WTC11 (cell line): ENCODE data around the gene PLPPR1. TPM values are rescaled to one million over a fixed set of nuclear protein-coding genes. Genes with fewer than 3 reads are reported as not detected.

Experiments
- ATAC-seq: fragments of 200-7000 bp; cut with Tn5 transposase; 2 replicates; pipeline ENCODE4 v1.10.0; 2021; ENCODE audit warnings: mild to moderate bottlenecking, moderate library complexity
- CTCF ChIA-PET: fragments of 300-600 bp; sonication (Branson Sonifier 250); formaldehyde crosslinking; loops from one replicate; lab custom pipeline; 2021; ENCODE audit warnings: antibody characterized with exemption; lab: Charles Lee
- POLR2A ChIA-PET: fragments of 350-600 bp; sonication (Branson Sonifier 250); formaldehyde crosslinking; loops from one replicate; lab custom pipeline; 2021; ENCODE audit warnings: antibody characterized with exemption; lab: Charles Lee
- DNase-seq: peaks from one replicate; pipeline ENCODE4 v3.0.0; 2021; ENCODE audit warnings: low spot score
- H3K27ac Mint-ChIP-seq: 2 replicates; pipeline ENCODE4 v1.8.0; 2021; ENCODE audit warnings: mixed read lengths
- H3K27me3 Mint-ChIP-seq: 2 replicates; pipeline ENCODE4 v1.8.0; 2021; ENCODE audit warnings: low read depth, mild to moderate bottlenecking, moderate library complexity, mixed read lengths
- H3K36me3 Mint-ChIP-seq: 2 replicates; pipeline ENCODE4 v1.8.0; 2021; ENCODE audit warnings: mixed read lengths
- H3K4me1 Mint-ChIP-seq: 2 replicates; pipeline ENCODE4 v1.8.0; 2022; ENCODE audit warnings: mixed read lengths
- H3K4me3 Mint-ChIP-seq: 2 replicates; pipeline ENCODE4 v1.8.0; 2021; ENCODE audit warnings: mild to moderate bottlenecking, moderate library complexity, mixed read lengths
- H3K9me3 Mint-ChIP-seq: 2 replicates; pipeline ENCODE4 v1.8.0; 2021; ENCODE audit warnings: mixed read lengths
- ATF1 ChIP-seq: sonication (generic); formaldehyde crosslinking; IDR thresholded peaks from 2 replicates; pipeline ENCODE4 v1.8.1; 2023; ENCODE audit warnings: mild to moderate bottlenecking, moderate library complexity, missing genetic modification reagents
- ERG ChIP-seq: fragments of 250-450 bp; sonication (Bioruptor Pico); IDR thresholded peaks from 2 replicates; pipeline ENCODE4 v1.8.0; 2021; ENCODE audit warnings: mild to moderate bottlenecking
- GABPB1 ChIP-seq: sonication (generic); formaldehyde crosslinking; IDR thresholded peaks from 2 replicates; pipeline ENCODE4 v1.8.1; 2023; ENCODE audit warnings: mild to moderate bottlenecking, missing genetic modification reagents
- HMGA2 ChIP-seq: fragments of 250-450 bp; sonication (Bioruptor Pico); IDR thresholded peaks from 2 replicates; pipeline ENCODE4 v1.4.0; 2021; ENCODE audit warnings: mild to moderate bottlenecking, moderate library complexity
- JUN ChIP-seq: sonication (generic); formaldehyde crosslinking; IDR thresholded peaks from 2 replicates; pipeline ENCODE4 v1.8.0; 2023; ENCODE audit warnings: mild to moderate bottlenecking, missing genetic modification reagents
- SMAD4 ChIP-seq: sonication (generic); formaldehyde crosslinking; IDR thresholded peaks from 2 replicates; pipeline ENCODE4 v1.8.0; 2022; ENCODE audit warnings: mild to moderate bottlenecking, missing genetic modification reagents
- USF1 ChIP-seq: sonication (generic); formaldehyde crosslinking; IDR thresholded peaks from 2 replicates; pipeline ENCODE4 v1.8.0; 2022; ENCODE audit warnings: mild to moderate bottlenecking, missing genetic modification reagents
- ZBTB43 ChIP-seq: sonication (generic); formaldehyde crosslinking; IDR thresholded peaks from 2 replicates; pipeline ENCODE4 v1.8.1; 2023; ENCODE audit warnings: mild to moderate bottlenecking, missing genetic modification reagents
- ZNF138 ChIP-seq: sonication (generic); formaldehyde crosslinking; conservative IDR thresholded peaks from 2 replicates; pipeline ENCODE4 v1.8.1; 2022; ENCODE audit warnings: mild to moderate bottlenecking, moderate library complexity, missing genetic modification reagents
- ZNF219 ChIP-seq: sonication (generic); formaldehyde crosslinking; IDR thresholded peaks from 2 replicates; pipeline ENCODE4 v1.8.0; 2023; ENCODE audit warnings: missing genetic modification reagents, mild to moderate bottlenecking, borderline replicate concordance
- ZNF232 ChIP-seq: sonication (generic); formaldehyde crosslinking; IDR thresholded peaks from 2 replicates; pipeline ENCODE4 v1.8.0; 2022; ENCODE audit warnings: mild to moderate bottlenecking, missing genetic modification reagents
- ZNF317 ChIP-seq: sonication (generic); formaldehyde crosslinking; IDR thresholded peaks from 2 replicates; pipeline ENCODE4 v1.8.1; 2023; ENCODE audit warnings: low read depth, mild to moderate bottlenecking, moderate library complexity, missing genetic modification reagents, borderline replicate concordance
- ZNF416 ChIP-seq: fragments of 250-450 bp; sonication (Bioruptor Pico); IDR thresholded peaks from 2 replicates; pipeline ENCODE4 v1.9.0; 2021; ENCODE audit warnings: mild to moderate bottlenecking, inconsistent platforms
- total RNA-seq: library from RNA; stranded (reverse); gene quantifications from 3 replicates; pipeline ENCODE4 v1.2.3, GENCODE V29; 2021
- TF ChIP-seq, protein P1 (sequence below): sonication (generic); formaldehyde crosslinking; IDR thresholded peaks from 2 replicates; pipeline ENCODE4 v1.8.0; 2022; ENCODE audit warnings: missing genetic modification reagents
- TF ChIP-seq, protein P2 (sequence below): sonication (generic); formaldehyde crosslinking; IDR thresholded peaks from 2 replicates; pipeline ENCODE4 v1.8.0; 2022; ENCODE audit warnings: mild to moderate bottlenecking, missing genetic modification reagents
- TF ChIP-seq, protein P3 (sequence below): sonication (generic); formaldehyde crosslinking; conservative IDR thresholded peaks from 2 replicates; pipeline ENCODE4 v1.8.1; 2022; ENCODE audit warnings: mild to moderate bottlenecking, missing genetic modification reagents
- TF ChIP-seq, protein P4 (sequence below): sonication (generic); formaldehyde crosslinking; IDR thresholded peaks from 2 replicates; pipeline ENCODE4 v1.8.1; 2023; ENCODE audit warnings: mild to moderate bottlenecking, missing genetic modification reagents, moderate library complexity
- TF ChIP-seq, protein P5 (sequence below): sonication (generic); formaldehyde crosslinking; IDR thresholded peaks from 2 replicates; pipeline ENCODE4 v1.8.1; 2022; ENCODE audit warnings: missing genetic modification reagents, borderline replicate concordance

The PLPPR1 gene
- total RNA-seq, 1 experiment from 2014 or later: 1.5 TPM

- no peak overlapping the region for H3K27ac Mint-ChIP-seq
Measured at GRCh38 chr9:101332362-101332761, 303.8 kb downstream of the PLPPR1 start.

DNA sequence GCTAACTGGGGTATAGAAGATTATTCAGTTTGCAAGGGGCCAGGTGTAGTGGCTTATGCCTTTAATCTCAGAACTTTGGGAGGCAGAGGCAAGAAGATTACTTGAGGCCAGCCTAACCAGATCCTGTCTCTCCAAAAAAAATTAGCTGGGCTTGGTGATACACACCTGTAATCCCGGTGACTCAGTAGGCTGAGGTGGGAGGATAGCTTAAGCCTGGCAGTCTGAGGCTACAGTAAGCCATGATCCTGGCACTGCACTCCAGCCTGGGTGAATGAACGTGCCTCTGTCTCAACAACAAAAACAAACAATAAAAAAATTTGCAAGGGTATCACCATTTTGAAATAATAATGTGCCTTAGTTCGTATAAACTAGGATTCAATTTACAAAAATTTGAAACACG lies 305.0 kb downstream of the PLPPR1 start:
- DNase-seq (no peak), ATAC-seq (no peak)
- no peak overlapping the region for H3K27ac Mint-ChIP-seq
- peaks cover 4% of the 10 kb centered on the region; the same call in 1 of the 2 replicates for H3K9me3 Mint-ChIP-seq
- POLR2A ChIA-PET: no interaction called here
- no peaks in the 10 kb centered on the region for H3K27me3 Mint-ChIP-seq
- CTCF ChIA-PET: no interaction called here
- H3K36me3 Mint-ChIP-seq: no peaks in the 10 kb centered on the region
- H3K4me1 Mint-ChIP-seq: peaks cover 6% of the 10 kb centered on the region
- H3K4me3 Mint-ChIP-seq: no peak overlapping the region
- TF ChIP-seq USF1 (CRISPR knock-in tag): no peak
- TF ChIP-seq, protein P1, sequence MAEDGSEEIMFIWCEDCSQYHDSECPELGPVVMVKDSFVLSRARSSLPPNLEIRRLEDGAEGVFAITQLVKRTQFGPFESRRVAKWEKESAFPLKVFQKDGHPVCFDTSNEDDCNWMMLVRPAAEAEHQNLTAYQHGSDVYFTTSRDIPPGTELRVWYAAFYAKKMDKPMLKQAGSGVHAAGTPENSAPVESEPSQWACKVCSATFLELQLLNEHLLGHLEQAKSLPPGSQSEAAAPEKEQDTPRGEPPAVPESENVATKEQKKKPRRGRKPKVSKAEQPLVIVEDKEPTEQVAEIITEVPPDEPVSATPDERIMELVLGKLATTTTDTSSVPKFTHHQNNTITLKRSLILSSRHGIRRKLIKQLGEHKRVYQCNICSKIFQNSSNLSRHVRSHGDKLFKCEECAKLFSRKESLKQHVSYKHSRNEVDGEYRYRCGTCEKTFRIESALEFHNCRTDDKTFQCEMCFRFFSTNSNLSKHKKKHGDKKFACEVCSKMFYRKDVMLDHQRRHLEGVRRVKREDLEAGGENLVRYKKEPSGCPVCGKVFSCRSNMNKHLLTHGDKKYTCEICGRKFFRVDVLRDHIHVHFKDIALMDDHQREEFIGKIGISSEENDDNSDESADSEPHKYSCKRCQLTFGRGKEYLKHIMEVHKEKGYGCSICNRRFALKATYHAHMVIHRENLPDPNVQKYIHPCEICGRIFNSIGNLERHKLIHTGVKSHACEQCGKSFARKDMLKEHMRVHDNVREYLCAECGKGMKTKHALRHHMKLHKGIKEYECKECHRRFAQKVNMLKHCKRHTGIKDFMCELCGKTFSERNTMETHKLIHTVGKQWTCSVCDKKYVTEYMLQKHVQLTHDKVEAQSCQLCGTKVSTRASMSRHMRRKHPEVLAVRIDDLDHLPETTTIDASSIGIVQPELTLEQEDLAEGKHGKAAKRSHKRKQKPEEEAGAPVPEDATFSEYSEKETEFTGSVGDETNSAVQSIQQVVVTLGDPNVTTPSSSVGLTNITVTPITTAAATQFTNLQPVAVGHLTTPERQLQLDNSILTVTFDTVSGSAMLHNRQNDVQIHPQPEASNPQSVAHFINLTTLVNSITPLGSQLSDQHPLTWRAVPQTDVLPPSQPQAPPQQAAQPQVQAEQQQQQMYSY (CRISPR knock-in tag): no peak
- TF ChIP-seq, protein P2, sequence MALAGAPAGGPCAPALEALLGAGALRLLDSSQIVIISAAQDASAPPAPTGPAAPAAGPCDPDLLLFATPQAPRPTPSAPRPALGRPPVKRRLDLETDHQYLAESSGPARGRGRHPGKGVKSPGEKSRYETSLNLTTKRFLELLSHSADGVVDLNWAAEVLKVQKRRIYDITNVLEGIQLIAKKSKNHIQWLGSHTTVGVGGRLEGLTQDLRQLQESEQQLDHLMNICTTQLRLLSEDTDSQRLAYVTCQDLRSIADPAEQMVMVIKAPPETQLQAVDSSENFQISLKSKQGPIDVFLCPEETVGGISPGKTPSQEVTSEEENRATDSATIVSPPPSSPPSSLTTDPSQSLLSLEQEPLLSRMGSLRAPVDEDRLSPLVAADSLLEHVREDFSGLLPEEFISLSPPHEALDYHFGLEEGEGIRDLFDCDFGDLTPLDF (CRISPR knock-in tag): no peak

More at GRCh38 chr9:101332362-101332761, 303.8 kb downstream of the PLPPR1 start:
- H3K9me3 Mint-ChIP-seq: peaks cover 14% of the 10 kb centered on the region
- no peak for TF ChIP-seq ZNF232 (CRISPR knock-in tag)
- TF ChIP-seq, protein P3, sequence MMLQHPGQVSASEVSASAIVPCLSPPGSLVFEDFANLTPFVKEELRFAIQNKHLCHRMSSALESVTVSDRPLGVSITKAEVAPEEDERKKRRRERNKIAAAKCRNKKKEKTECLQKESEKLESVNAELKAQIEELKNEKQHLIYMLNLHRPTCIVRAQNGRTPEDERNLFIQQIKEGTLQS: no peak
- TF ChIP-seq ZNF416: no peak
- no peak for TF ChIP-seq ATF1 (CRISPR knock-in tag)
- TF ChIP-seq, protein P1 (CRISPR knock-in tag): no peak
- TF ChIP-seq, protein P4, sequence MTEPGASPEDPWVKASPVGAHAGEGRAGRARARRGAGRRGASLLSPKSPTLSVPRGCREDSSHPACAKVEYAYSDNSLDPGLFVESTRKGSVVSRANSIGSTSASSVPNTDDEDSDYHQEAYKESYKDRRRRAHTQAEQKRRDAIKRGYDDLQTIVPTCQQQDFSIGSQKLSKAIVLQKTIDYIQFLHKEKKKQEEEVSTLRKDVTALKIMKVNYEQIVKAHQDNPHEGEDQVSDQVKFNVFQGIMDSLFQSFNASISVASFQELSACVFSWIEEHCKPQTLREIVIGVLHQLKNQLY: no peak
- TF ChIP-seq ZNF317: no peak
- TF ChIP-seq, protein P5, sequence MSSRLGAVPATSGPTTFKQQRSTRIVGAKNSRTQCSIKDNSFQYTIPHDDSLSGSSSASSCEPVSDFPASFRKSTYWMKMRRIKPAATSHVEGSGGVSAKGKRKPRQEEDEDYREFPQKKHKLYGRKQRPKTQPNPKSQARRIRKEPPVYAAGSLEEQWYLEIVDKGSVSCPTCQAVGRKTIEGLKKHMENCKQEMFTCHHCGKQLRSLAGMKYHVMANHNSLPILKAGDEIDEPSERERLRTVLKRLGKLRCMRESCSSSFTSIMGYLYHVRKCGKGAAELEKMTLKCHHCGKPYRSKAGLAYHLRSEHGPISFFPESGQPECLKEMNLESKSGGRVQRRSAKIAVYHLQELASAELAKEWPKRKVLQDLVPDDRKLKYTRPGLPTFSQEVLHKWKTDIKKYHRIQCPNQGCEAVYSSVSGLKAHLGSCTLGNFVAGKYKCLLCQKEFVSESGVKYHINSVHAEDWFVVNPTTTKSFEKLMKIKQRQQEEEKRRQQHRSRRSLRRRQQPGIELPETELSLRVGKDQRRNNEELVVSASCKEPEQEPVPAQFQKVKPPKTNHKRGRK: no peak
- no peak for TF ChIP-seq ZBTB43 (CRISPR knock-in tag)
- TF ChIP-seq SMAD4: no peak
- no peak for TF ChIP-seq ZNF219 (CRISPR knock-in tag)
- TF ChIP-seq JUN (CRISPR knock-in tag): no peak
- no peak for TF ChIP-seq ZNF138 (CRISPR knock-in tag)
- TF ChIP-seq GABPB1 (CRISPR knock-in tag): no peak
- no peak for TF ChIP-seq ERG (CRISPR knock-in tag)
- no peak for TF ChIP-seq HMGA2
- TF ChIP-seq, all 79 proteins: peak for 0
- ATAC-seq: no peak
- Mint-ChIP-seq H3K27me3 (no peaks in the 10 kb centered on the region), H3K4me1 (peaks cover 1% of the 10 kb centered on the region; the same call in 1 of the 2 replicates), H3K4me3 (no peak overlapping the region), H3K36me3 (peaks cover 7% of the 10 kb centered on the region)
- ChIA-PET POLR2A (no interaction called here), CTCF (no interaction called here)
- no peak for DNase-seq
